Pancreas (tissue), 8 donors: ENCODE data around the gene HINFP. TPM values are rescaled to one million over a fixed set of nuclear protein-coding genes. Genes with fewer than 3 reads are reported as not detected.

Experiments used
- polyA plus RNA-seq, 2 donors: library from polyadenylated mRNA; stranded (reverse); fragments of 200-250 nt; gene quantifications; one replicate each; pipeline ENCODE4 v1.2.3, GENCODE V29; 2013
- total RNA-seq, 6 donors: library from RNA; stranded (reverse); fragmentation: NEBNext Ultra II Directional in 4 of 6; extraction: Animal tissue kit (Norgen Biotek cat#: 25700) in 4 of 6; gene quantifications; one replicate each; pipeline versions ENCODE4 v1.2.1 to v1.2.4, GENCODE V29; 2021 to 2023
- donor health status: healthy with polysubstance abuse.
- donor health status: DM: no; HTN: no; CAD: no; lungs with moderate emphysema.
- donor health status: DM: no; HTN: no; CAD: no.
- donor health status: Bipolar disorder and iron deficiency.
- donor health status: DM: yes; HTN: yes; CAD: no.
- donor health status: DM: no; HTN: no; CAD: no.
- donor health status: DM: no; HTN: no; CAD: no.
- donor health status: DM: yes; HTN: yes; CAD: no.

Gene HINFP
- total and polyA plus RNA-seq, 8 donors = 8.6 to 21.3 (median 13.3) TPM

Other genes starting within 250 kb of the HINFP start
- under 1 TPM; 0.06 to 0.20 (median 0.12) TPM for gene CXCR5, start 237.7 kb upstream of the HINFP start, total RNA-seq
- under 1 TPM; 0.11 to 0.19 TPM for gene CXCR5, start 237.7 kb upstream of the HINFP start, polyA plus RNA-seq
- 10 to 100 TPM; 15.2 to 40.8 (median 23.3) TPM for gene BCL9L, start 195.7 kb upstream of the HINFP start, total RNA-seq
- 10 to 100 TPM in 1 of 2 donors, 1 to 10 TPM in 1; 6.5 to 31.4 TPM for gene BCL9L, start 195.7 kb upstream of the HINFP start, polyA plus RNA-seq
- under 1 TPM in 1 of 6 donors, not detected in 5; 0.16 TPM for gene UPK2, start 165.3 kb upstream of the HINFP start, total RNA-seq
- gene UPK2, start 165.3 kb upstream of the HINFP start, polyA plus RNA-seq = under 1 TPM; 0.09 to 0.19 TPM
- not detected for gene FOXR1, start 149.8 kb upstream of the HINFP start, total RNA-seq
- gene FOXR1, start 149.8 kb upstream of the HINFP start, polyA plus RNA-seq = not detected
- gene CENATAC, start 123.4 kb upstream of the HINFP start, total RNA-seq = 10 to 100 TPM in 4 of 6 donors, 1 to 10 TPM in 2; 9.1 to 21.3 (median 14.0) TPM
- gene CENATAC, start 123.4 kb upstream of the HINFP start, polyA plus RNA-seq = 10 to 100 TPM; 61.1 to 86.2 TPM
- 100 to 1,000 TPM; 536 to 863 (median 675) TPM for gene RPS25, start 103.2 kb upstream of the HINFP start, total RNA-seq
- gene RPS25, start 103.2 kb upstream of the HINFP start, polyA plus RNA-seq = 1,000 to 10,000 TPM; 1,298 to 1,472 TPM
- gene TRAPPC4, start 102.8 kb upstream of the HINFP start, total RNA-seq = 10 to 100 TPM; 13.7 to 36.5 (median 27.2) TPM
- 10 to 100 TPM; 21.6 to 55.7 TPM for gene TRAPPC4, start 102.8 kb upstream of the HINFP start, polyA plus RNA-seq
- 10 to 100 TPM; 27.1 to 41.6 (median 32.6) TPM for gene SLC37A4, start 90.7 kb upstream of the HINFP start, total RNA-seq
- gene SLC37A4, start 90.7 kb upstream of the HINFP start, polyA plus RNA-seq = 100 to 1,000 TPM in 1 of 2 donors, 10 to 100 TPM in 1; 67.0 to 163 TPM
- gene HYOU1, start 64.4 kb upstream of the HINFP start, total RNA-seq = 100 to 1,000 TPM; 105 to 210 (median 169) TPM
- gene HYOU1, start 64.4 kb upstream of the HINFP start, polyA plus RNA-seq = 10 to 100 TPM; 79.2 to 79.8 TPM
- 10 to 100 TPM; 14.2 to 21.2 (median 16.0) TPM for gene VPS11, start 53.8 kb upstream of the HINFP start, total RNA-seq
- gene VPS11, start 53.8 kb upstream of the HINFP start, polyA plus RNA-seq = 10 to 100 TPM; 34.2 to 47.4 TPM
- gene HMBS, start 36.7 kb upstream of the HINFP start, total RNA-seq = 10 to 100 TPM in 1 of 6 donors, 1 to 10 TPM in 5; 4.8 to 15.1 (median 8.6) TPM
- 10 to 100 TPM; 18.9 TPM for gene HMBS, start 36.7 kb upstream of the HINFP start, polyA plus RNA-seq
- 10 to 100 TPM; 21.3 to 46.2 (median 26.1) TPM for gene DPAGT1, start 19.7 kb upstream of the HINFP start, total RNA-seq
- gene DPAGT1, start 19.7 kb upstream of the HINFP start, polyA plus RNA-seq = 10 to 100 TPM; 30.6 to 31.9 TPM
- 1 to 10 TPM; 4.9 to 9.1 (median 6.7) TPM for gene C2CD2L, start 14.2 kb upstream of the HINFP start, total RNA-seq
- 10 to 100 TPM; 11.9 to 12.3 TPM for gene C2CD2L, start 14.2 kb upstream of the HINFP start, polyA plus RNA-seq
- gene ABCG4, start 27.5 kb downstream of the HINFP start, total RNA-seq = not detected
- gene ABCG4, start 27.5 kb downstream of the HINFP start, polyA plus RNA-seq = under 1 TPM; 0.11 to 0.21 TPM
- gene NLRX1, start 47.1 kb downstream of the HINFP start, total RNA-seq = 10 to 100 TPM in 1 of 6 donors, 1 to 10 TPM in 5; 6.9 to 12.6 (median 7.5) TPM
- gene NLRX1, start 47.1 kb downstream of the HINFP start, polyA plus RNA-seq = 1 to 10 TPM; 6.5 to 7.9 TPM
- gene NHERF4, start 63.9 kb downstream of the HINFP start, total RNA-seq = 1 to 10 TPM in 2 of 6 donors, under 1 TPM in 3, not detected in 1; 0.38 to 1.6 (median 0.84) TPM
- 1 to 10 TPM; 2.5 to 4.7 TPM for gene NHERF4, start 63.9 kb downstream of the HINFP start, polyA plus RNA-seq
- gene CBL, start 84.8 kb downstream of the HINFP start, total RNA-seq = 1 to 10 TPM; 3.3 to 9.8 (median 4.3) TPM
- 1 to 10 TPM; 2.0 to 2.6 TPM for gene CBL, start 84.8 kb downstream of the HINFP start, polyA plus RNA-seq
- gene MCAM, start 195.6 kb downstream of the HINFP start, total RNA-seq = 10 to 100 TPM; 11.2 to 46.7 (median 19.6) TPM
- 10 to 100 TPM; 20.3 to 24.0 TPM for gene MCAM, start 195.6 kb downstream of the HINFP start, polyA plus RNA-seq
- gene RNF26, start 212.9 kb downstream of the HINFP start, total RNA-seq = 10 to 100 TPM in 2 of 6 donors, 1 to 10 TPM in 4; 5.6 to 11.5 (median 8.5) TPM
- gene RNF26, start 212.9 kb downstream of the HINFP start, polyA plus RNA-seq = 1 to 10 TPM; 4.9 to 8.8 TPM
- 10 to 100 TPM in 3 of 6 donors, 1 to 10 TPM in 3; 6.7 to 22.9 (median 10.4) TPM for gene C1QTNF5, start 219.3 kb downstream of the HINFP start, total RNA-seq
- gene C1QTNF5, start 219.3 kb downstream of the HINFP start, polyA plus RNA-seq = 10 to 100 TPM; 22.2 to 27.9 TPM
- not detected for gene MFRP, start 225.1 kb downstream of the HINFP start, total RNA-seq
- not detected for gene MFRP, start 225.1 kb downstream of the HINFP start, polyA plus RNA-seq